ENCODE data around the gene CHRM2.

GRCh38 chr7:136870866-136871487 lies 2.5 kb downstream of the CHRM2 start:
- TF ChIP-seq CREB1 (IDR thresholded peaks at IDR 0.05; ENCODE audit: low read depth) (no peak), MAX (IDR thresholded peaks at IDR 0.05) (no peak)

All from Ishikawa (cell line).